ENCODE measurements around the gene USP54.

USP54 gene

GRCh38 chr10:73519336-73519735 lies 71.8 kb downstream of the USP54 start:
- no peak for DNase-seq (ENCODE audit: low read depth)

GRCh38 chr10:73517166-73517888 lies 73.8 kb downstream of the USP54 start:
- peak; percentile 62 for DNase-seq (ENCODE audit: low read depth)

- DNase-seq (ENCODE audit: low read depth), result no peak
Observed at GRCh38 chr10:73512207-73512743, 78.9 kb downstream of the USP54 start.

- DNase-seq (ENCODE audit: low read depth), result no peak
Observed at GRCh38 chr10:73509695-73510094, 81.4 kb downstream of the USP54 start.

- DNase-seq (ENCODE audit: low read depth), result peak; percentile 37
Observed at GRCh38 chr10:73506491-73506890, 84.7 kb downstream of the USP54 start.

- DNase-seq (ENCODE audit: low read depth), result no peak
Observed at GRCh38 chr10:73506074-73506473, 85.1 kb downstream of the USP54 start.

- DNase-seq (ENCODE audit: low read depth), result no peak
Observed at GRCh38 chr10:73503037-73503436, 88.1 kb downstream of the USP54 start.

- DNase-seq (ENCODE audit: low read depth), result peak; percentile 59
Observed at GRCh38 chr10:73501651-73502050, 89.5 kb downstream of the USP54 start.

GRCh38 chr10:73497623-73498022 lies 93.5 kb downstream of the USP54 start:
- no peak for DNase-seq (ENCODE audit: low read depth)

- peak; percentile 97 for DNase-seq (ENCODE audit: low read depth)
Observed at GRCh38 chr10:73495884-73496674, 95.1 kb downstream of the USP54 start, which contains the start of gene PPP3CB. Gene PPP3CB (minus strand): TSS chr10:73496024. CDS start chr10:73495889, 135 bp downstream.

GRCh38 chr10:73495226-73495883 lies 95.8 kb downstream of the USP54 start:
- peak; percentile 93 for DNase-seq (ENCODE audit: low read depth)

- DNase-seq (ENCODE audit: low read depth), result no peak
Observed at GRCh38 chr10:73494877-73495225, 96.3 kb downstream of the USP54 start.

GRCh38 chr10:73494213-73494612 lies 96.9 kb downstream of the USP54 start:
- DNase-seq (ENCODE audit: low read depth), result no peak

GRCh38 chr10:73493781-73494180 lies 97.4 kb downstream of the USP54 start:
- DNase-seq (ENCODE audit: low read depth), result peak; percentile 91

- no peak for DNase-seq (ENCODE audit: low read depth)
Observed at GRCh38 chr10:73486601-73487000, 104.5 kb downstream of the USP54 start.

GRCh38 chr10:73485320-73485719 lies 105.8 kb downstream of the USP54 start:
- no peak for DNase-seq (ENCODE audit: low read depth)

GRCh38 chr10:73480158-73480557 lies 111.0 kb downstream of the USP54 start:
- peak; percentile 88 for DNase-seq (ENCODE audit: low read depth)

GRCh38 chr10:73478636-73479035 lies 112.5 kb downstream of the USP54 start:
- DNase-seq (ENCODE audit: low read depth), result no peak

GRCh38 chr10:73471226-73471625 lies 119.9 kb downstream of the USP54 start:
- DNase-seq (ENCODE audit: low read depth), result no peak

- no peak for DNase-seq (ENCODE audit: low read depth)
Observed at GRCh38 chr10:73469579-73469978, 121.6 kb downstream of the USP54 start.

GRCh38 chr10:73467206-73467605 lies 123.9 kb downstream of the USP54 start:
- DNase-seq (ENCODE audit: low read depth), result no peak

- DNase-seq (ENCODE audit: low read depth), result no peak
Observed at GRCh38 chr10:73465978-73466726, 125.0 kb downstream of the USP54 start.
